GOT3 (cell line): ENCODE measurements around the gene GJB4.
"Not testable (repeated sequence)": the region's sequence is repeated elsewhere in the genome, so short reads cannot be mapped to it uniquely, and the experiment has no call there.

Experiments
- DNase-seq: peaks from one replicate; lab custom pipeline; 2025; ENCODE audit warnings: mixed read lengths; lab: John Stamatoyannopoulos, UW

GJB4 gene

DNA sequence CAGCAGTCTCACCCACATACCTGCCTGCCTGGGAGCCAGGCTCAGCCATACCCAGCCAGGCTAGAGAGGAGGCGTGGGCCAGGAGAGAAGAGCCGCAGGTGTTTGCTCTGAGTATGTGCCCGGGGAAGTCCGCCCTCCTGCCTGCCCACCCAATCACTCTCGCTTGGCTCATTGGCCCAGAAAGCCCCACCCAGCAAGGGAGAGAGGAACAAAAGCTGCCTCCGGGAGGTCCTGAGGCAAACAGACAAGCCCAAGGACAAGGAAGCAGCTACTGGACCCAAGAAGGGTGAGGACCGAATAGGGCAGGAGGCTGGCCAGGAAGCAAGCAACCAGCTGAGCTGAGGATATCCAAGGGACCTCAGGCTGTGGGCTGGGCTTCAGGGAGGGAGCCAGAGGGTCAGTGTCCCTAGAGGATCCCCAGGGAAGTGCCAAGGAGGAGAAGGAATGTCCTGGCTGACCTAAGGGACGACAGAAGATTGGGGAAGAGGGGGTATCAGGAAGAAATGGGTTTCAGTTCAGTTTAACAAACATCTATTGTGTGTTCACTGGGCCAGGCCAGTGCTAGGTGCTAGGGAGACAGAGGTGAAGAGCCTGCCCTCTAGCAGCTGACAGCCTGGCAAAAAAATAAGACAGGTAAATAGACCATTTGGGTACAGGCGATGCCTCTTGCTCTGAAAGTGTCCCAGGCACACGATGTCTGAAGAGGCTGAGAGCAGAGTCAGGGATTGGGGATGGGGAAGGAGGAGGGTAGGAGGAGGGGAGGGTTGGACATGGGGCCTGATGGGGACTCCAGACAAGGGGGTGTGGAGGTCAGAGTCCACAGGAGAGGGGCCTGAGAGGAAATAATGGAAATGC, at the start of gene GJB4:
Gene GJB4 (plus strand): TSS at position 238 of the 855 bp plus-strand sequence. CDS start 1,515 bp downstream, outside the sequence.
- DNase-seq, result no peak

GRCh38 chr1:34710812-34711211, 48.7 kb upstream of the GJB4 start:
- no peak for DNase-seq

- no peak for DNase-seq
These were observed 48.1 kb upstream of the GJB4 start for GRCh38 chr1:34711485-34711884.

GRCh38 chr1:34712007-34712688, 47.4 kb upstream of the GJB4 start:
- no peak for DNase-seq

DNA sequence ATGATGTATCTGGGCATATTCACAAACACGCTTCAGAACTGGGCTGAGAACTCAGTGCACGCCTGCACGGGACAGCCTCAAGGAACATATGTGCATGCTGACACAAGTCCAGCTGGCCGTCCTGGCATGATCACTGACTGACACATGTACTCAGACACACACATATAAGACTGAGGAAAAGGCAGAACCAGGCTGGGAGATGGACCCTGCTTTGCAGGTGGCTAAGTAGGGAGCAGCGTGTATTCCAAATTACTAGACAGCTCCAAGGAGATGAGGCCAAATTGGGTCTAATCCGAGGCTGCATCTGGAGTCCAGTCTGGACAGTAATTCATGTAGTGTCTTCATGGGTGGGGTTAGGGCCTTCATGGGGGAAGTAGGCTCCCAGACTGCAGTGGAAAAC, 46.1 kb upstream of the GJB4 start:
- DNase-seq, result no peak

GRCh38 chr1:34714386-34714785, 45.2 kb upstream of the GJB4 start:
- DNase-seq, result no peak

GRCh38 chr1:34715139-34715538, 44.4 kb upstream of the GJB4 start:
- no peak for DNase-seq

GRCh38 chr1:34721241-34721640, 38.3 kb upstream of the GJB4 start:
- DNase-seq, result no peak

GRCh38 chr1:34721646-34722355, 37.7 kb upstream of the GJB4 start:
- DNase-seq, result no peak

DNA sequence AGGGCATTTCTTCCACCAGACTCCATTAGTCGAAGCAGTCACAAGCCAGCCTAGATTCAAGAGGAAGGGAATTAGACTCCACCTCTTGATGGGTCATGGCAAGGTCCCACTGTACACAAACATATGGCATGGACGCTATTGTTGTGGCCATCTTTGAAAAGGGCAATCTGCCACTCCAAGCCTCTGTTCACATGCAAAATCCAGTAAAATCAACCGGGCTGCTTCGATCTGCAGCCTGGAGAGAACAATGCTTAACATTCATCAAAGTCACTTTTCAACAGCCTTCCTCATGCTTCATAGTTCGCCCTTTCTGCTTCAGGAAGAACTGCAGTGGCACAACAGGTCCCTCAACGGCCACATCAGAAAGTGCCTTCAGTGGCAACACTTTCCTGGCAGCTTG, 32.7 kb upstream of the GJB4 start:
- DNase-seq, result no peak

DNA sequence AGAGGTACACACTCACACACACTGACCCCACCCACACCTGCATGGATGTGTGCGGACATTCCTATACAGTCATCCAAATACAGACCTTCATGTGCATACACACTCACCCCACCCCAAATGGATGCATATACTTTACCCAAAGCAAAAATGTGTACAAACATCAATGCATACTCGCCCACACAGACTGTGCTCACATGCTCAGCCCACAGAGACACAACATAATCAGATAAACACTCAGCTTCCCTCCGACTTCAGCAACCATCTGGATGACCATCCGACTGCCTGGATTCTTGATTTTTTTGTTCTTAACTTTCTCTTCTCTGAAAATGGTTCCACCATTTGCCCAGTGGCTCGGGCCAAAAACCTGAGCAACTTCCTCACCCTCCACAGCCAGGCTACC, 29.1 kb upstream of the GJB4 start:
- no peak for DNase-seq

DNA sequence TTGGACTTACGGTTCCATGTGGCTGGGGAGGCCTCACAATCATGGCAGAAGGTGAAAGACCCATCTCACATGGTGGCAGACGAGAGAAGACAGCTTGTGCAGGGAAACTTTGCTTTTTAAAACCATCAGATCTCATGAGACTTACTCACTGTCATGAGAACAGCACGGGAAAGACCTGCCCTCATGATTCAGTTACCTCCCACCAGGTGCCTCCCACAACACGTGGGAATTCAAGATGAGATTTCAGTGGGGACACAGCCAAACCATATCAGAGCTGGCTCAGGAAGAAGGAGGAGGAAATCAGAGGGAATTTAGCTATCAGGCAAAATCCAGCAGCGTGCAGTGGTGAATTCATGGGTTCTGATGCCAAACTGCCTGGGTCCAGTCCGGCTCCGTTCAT, 26.7 kb upstream of the GJB4 start:
- DNase-seq, result not testable (repeated sequence)

GRCh38 chr1:34736692-34737091, 22.8 kb upstream of the GJB4 start:
- DNase-seq, result no peak

GRCh38 chr1:34737236-34737635, 22.3 kb upstream of the GJB4 start:
- DNase-seq, result not testable (repeated sequence)

DNA sequence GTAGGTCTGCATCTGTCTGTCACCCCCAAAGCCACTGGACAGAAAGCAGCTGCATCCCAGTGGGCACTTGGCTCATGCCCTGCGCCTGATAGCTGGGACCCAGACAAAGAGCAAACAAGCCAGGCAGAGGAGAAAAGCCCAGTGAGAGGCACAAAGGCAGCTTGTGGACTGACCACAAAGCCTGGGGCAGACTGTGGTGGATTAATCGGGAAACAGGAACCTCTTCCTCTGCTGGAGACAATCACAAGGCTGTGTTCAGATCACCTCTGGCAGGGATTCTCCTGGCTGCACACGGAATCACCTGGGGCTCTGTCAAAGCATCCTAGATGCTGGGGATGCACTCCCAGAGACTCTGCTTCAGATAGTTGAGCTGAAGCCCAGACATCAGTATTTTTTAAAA, 19.9 kb upstream of the GJB4 start:
- DNase-seq, result no peak

GRCh38 chr1:34740161-34740868, 19.2 kb upstream of the GJB4 start:
- DNase-seq, result no peak

DNA sequence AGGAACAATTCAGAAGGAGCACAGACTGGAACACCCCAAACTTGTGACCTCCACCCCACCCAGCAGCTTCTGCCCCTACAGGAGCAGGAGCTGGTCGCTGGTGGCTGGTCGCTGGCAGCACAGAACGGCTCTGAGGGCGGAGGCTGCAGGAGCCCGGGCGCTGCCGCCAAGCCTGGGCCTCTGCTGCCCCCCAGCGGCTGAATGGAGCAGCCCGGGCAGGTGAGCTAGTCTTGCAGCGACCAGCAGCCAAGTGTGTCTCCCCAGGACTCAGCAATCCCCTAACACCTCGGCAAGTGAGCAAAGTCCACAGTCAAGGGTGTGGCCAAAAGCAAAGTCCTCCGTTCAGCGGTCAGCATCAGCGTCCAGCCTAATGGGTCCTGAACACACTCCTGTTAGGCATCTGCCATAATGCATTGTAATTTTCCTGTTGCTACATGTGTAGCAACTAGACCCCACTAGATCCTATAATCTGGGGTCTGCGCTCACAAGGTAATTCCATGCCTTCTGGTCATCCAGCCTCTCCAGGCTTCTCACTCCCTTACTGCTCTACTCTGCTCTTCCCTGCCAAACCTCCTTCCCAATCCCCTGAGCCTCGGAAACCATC, 16.8 kb upstream of the GJB4 start:
- DNase-seq, result peak; percentile 44

DNA sequence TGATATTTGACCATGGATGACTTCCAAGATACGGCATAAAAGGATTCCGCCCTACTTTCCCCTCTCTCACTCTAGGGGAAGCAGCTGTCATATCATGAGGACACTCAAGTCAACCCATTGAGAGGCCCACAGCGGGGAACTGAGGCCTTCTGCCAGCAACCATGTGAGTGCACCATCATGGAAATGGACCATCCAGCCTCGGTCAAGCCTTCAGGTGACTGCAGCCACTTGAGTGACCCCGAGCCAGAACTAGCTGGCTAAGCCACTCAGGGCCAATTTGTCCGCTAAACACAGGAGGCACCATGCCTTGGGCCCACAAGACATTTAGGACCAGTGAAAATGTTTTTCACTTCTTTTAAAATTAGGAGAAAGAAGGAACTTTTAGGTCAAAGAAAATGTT, 15.8 kb upstream of the GJB4 start:
- no peak for DNase-seq

- no peak for DNase-seq
These were observed 14.7 kb upstream of the GJB4 start for GRCh38 chr1:34744851-34745250.

DNA sequence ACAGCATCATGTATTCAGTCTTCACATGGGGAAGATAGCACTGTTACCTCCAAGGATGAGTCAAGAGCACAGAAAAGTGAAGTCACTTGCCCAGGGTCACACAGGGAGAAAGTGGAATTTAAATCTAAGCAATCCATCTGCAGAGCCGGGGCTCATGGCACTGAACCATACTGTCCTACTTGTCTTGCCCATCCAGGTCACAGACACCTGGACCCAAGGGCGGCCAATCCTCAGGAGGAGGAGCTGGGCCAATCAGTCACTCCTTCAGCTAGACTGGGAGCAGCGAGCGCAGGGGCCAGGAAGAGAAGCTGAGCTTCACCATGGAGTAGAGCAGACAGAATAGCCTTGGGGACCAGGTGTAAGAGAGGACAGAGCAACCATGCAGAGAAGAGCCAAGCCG, 13.9 kb upstream of the GJB4 start:
- no peak for DNase-seq

GRCh38 chr1:34746101-34746500, 13.4 kb upstream of the GJB4 start:
- DNase-seq, result no peak
